ENCODE results near the gene APOBEC2.

- no peak for TF ChIP-seq EZH2 (IDR thresholded peaks at IDR 0.05; ENCODE audit: insufficient read depth, poor library complexity, severe bottlenecking)
- TF ChIP-seq EZH2phosphoT487 (IDR thresholded peaks at IDR 0.05; ENCODE audit: insufficient read depth, low read depth), result no peak
These were observed 19.2 kb downstream of the APOBEC2 start, which contains the start of gene OARD1 for GRCh38 chr6:41071923-41072835.

All from GM23248 (cell line).